Mucosa of gallbladder (tissue), 1 donor: ENCODE results near the gene SUGP1. TPM values are rescaled to one million over a fixed set of nuclear protein-coding genes. Genes with fewer than 3 reads are reported as not detected.

Source experiments
- DNase-seq: peaks from one replicate; pipeline ENCODE4 v3.0.0-alpha.2; 2020; ENCODE audit warnings: low spot score
- total RNA-seq: library from RNA; stranded (reverse); gene quantifications from one replicate; pipeline ENCODE4 v1.2.1, GENCODE V29; 2021
- donor health status: DM: no; HTN: no; CAD: no.

The SUGP1 gene
- total RNA-seq, 1 donor from 2014 or later = 53.1 TPM

DNA sequence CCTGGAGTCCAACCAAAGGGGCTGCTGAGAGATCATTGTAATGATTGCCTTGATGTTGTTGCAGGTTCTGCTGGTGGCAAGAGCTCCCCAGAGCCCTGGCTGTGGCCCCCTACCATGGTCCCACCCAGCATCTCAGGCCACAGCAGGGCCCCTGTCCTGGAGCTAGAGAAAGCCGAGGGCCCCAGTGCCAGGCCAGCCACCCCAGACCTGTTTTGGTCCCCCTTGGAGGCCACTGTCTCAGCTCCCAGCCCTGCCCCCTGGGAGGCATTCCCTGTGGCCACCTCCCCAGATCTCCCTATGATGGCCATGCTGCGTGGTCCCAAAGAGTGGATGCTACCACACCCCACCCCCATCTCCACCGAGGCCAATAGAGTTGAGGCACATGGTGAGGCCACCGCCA lies 93.1 kb downstream of the SUGP1 start:
- no peak for DNase-seq

DNA sequence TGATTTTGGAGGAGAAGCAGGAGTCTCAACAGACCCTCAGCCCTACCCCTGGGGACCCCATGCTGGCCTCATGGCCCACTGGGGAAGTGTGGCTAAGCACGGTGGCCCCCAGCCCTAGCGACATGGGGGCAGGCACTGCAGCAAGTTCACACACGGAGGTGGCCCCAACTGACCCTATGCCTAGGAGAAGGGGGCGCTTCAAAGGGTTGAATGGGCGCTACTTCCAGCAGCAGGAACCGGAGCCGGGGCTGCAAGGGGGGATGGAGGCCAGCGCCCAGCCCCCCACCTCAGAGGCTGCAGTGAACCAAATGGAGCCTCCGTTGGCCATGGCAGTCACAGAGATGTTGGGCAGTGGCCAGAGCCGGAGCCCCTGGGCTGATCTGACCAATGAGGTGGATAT lies 93.6 kb downstream of the SUGP1 start:
- DNase-seq = no peak

DNA sequence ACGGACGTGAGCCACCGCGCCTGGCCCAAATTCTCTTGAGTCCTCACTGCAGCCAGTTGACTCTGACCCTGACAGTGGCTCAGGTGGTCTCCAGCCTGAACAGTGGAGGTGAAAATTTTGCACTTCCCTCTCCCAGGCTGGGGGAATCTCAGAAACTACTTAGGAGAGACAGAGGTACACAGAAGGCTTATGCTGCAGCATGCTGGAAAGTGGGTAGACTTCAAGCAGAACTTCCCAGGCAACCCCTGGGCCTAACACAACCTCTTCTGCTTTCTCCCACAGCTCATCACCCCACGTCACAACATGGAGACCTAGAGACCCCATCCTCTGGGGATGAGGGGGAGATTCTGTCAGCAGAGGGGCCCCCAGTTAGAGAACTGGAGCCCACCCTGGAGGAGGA lies 94.1 kb downstream of the SUGP1 start:
- DNase-seq = no peak

Other genes with a start within 250 kb of the SUGP1 start
- gene TMEM161A, start 182.0 kb downstream of the SUGP1 start, total RNA-seq = 33.2 TPM
- gene MEF2B, start 150.2 kb downstream of the SUGP1 start, total RNA-seq = 4.3 TPM
- 29.8 TPM for gene BORCS8, start 128.4 kb downstream of the SUGP1 start, total RNA-seq
- gene RFXANK, start 128.3 kb downstream of the SUGP1 start, total RNA-seq = 64.7 TPM
- 12.9 TPM for gene NR2C2AP, start 117.1 kb downstream of the SUGP1 start, total RNA-seq
- gene NCAN, start 108.6 kb downstream of the SUGP1 start, total RNA-seq = not detected
- gene TM6SF2, start 47.2 kb downstream of the SUGP1 start, total RNA-seq = 1.8 TPM
- 70.1 TPM for gene MAU2, start 320 bp upstream of the SUGP1 start, total RNA-seq
- 110 TPM for gene GATAD2A, start 85.2 kb upstream of the SUGP1 start, total RNA-seq
- gene TSSK6, start 195.0 kb upstream of the SUGP1 start, total RNA-seq = 3.3 TPM
- 376 TPM for gene NDUFA13, start 195.7 kb upstream of the SUGP1 start, total RNA-seq
- 8.9 TPM for gene YJEFN3, start 208.4 kb upstream of the SUGP1 start, total RNA-seq
- 0.26 TPM for gene CILP2, start 217.8 kb upstream of the SUGP1 start, total RNA-seq